HG03354 (cell line): ENCODE data around the gene MRGPRF.
"Not testable (repeated sequence)": the region's sequence is repeated elsewhere in the genome, so short reads cannot be mapped to it uniquely, and the experiment has no call there.

Experiments
- ATAC-seq: cut with Tn5 transposase; IDR thresholded peaks from one replicate; pipeline ENCODE4 v1.9.1; 2021; ENCODE audit warnings: mild to moderate bottlenecking; ENCODE audit not compliant: unreplicated experiment, poor library complexity, severe bottlenecking

MRGPRF gene

DNA sequence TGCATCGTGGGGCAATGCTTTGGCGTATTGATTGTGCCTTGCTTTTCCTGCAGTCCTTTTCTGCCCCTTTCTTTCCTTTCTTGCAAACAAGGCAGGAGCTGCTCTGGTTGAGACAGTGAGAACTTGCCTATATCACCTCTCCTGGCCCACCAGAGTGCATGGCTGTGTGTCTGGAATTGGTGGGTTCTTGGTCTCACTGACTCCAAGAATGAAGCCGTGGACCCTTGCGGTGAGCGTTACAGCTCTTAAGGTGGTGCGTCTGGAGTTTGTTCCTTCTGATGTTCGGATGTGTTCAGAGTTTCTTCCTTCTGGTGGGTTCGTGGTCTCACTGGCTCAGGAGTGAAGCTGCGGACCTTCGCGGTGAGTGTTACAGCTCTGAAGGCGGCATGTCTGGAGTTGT, 39.3 kb downstream of the MRGPRF start:
- ATAC-seq = not testable (repeated sequence)

DNA sequence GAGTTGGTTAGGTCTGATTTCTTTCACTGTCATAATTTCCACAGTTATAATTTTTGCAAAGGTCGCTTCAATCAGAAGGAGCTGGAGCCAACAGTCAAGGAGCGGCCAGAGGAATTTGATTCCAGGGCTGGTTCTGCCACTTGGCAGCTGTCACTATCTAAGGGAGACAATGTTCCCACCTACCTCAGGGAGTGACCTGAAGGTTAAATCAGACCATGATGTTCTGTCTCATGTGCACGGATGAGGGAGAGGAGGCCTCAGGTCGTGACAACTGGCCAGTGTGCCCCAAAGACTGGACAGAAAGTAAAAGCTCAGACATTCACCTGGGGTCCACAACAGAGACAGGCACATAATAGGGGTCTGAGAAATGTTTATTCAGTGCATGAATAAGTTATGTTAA, 39.8 kb downstream of the MRGPRF start:
- ATAC-seq = no peak

DNA sequence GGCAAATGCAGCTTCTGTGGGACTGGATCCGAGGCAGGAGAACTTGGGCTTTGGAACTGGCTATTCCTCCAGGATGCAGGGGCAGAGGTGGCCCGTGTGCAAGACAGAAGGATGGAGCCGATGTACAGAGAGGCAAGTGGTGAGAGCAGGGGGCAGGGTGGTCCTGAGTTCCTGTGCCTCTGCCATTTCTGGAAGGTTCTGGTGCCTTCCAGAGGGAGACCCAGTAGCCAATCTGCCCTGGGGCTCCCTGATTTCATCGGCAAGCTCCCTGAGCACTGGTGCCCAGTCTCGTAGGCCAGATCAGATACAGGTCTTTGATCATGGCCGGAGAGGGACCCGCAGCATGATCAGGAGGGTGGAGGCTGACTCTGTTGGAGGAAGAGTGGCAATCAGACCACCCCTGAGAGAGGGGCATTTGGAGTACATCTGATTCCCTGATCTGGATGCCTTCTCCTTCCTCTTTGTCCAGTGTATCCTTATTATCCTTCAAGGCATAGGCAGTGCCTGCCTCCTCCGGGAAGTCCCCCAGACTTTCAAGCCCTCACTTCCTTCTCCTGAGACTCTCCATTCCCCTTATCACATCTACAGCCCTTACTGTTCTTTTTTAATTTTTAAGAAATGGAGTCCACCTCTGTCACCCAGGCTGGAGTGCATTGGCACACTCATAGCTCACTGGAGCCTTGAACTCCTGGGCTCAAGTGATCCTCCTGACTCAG, 42.0 kb downstream of the MRGPRF start:
- no peak for ATAC-seq

DNA sequence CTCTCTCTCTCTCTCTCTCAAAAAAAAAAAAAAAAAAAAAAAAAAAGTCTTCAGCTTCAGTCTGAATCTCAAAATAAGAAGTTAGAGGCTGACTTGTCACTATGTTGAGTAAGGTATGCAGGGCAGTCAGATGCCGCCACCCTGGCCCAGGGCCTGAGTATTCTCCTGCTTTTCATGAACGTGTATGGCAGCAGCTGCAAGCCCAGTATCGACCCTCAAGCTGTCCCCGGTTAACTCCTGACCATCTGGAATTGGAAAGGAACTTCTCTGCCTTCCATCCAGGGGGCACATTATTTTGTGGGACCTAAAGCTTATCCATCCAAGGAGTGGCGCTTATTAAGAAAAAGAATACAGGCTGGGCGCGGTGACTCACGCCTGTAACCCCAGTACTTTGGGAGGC, 43.7 kb downstream of the MRGPRF start:
- no peak for ATAC-seq

DNA sequence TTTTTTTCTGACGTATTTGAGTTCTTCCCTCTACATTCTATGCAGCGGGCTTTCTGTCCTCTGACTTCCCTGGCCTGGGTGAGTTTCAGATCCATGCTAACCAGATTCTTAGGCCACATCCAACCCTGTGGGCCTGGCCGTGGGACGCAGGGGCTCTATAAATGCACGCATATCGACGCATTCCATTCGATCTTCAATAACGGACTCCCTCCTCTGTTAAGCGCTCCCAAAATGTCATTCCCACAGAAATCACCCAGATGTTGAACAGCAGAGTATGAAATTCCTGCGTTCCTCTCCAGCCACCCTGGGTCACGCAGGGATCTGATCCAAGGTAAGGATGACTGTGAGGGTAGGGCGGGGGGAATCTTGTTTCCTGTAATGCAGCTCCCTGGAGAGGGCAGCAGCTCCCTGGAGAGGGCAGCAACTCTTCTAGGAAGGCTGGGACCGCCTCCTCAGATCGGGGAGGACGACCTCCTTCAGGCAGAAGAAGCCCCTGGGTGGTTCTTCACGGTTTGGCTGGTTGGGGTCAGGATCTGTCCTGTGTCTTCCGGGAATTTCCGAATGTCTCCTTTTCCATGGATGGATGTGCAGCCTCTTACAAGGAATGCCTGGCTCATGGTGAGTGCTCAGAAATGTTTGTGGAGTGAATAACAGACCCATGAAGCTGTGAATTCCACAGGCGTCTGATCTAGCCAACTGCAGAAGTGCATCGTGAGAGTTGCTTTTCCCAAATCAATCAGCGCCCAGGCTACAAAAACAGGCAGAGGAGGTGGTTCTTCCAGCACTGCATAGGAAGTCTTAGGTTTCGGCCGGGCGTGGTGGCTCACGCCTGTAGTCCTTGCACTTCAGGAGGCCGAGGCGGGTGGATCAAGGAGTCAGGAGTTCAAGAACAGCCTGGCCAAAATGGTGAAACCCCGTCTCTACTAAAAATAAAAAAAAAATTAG, 44.5 kb downstream of the MRGPRF start:
- ATAC-seq = no peak

DNA sequence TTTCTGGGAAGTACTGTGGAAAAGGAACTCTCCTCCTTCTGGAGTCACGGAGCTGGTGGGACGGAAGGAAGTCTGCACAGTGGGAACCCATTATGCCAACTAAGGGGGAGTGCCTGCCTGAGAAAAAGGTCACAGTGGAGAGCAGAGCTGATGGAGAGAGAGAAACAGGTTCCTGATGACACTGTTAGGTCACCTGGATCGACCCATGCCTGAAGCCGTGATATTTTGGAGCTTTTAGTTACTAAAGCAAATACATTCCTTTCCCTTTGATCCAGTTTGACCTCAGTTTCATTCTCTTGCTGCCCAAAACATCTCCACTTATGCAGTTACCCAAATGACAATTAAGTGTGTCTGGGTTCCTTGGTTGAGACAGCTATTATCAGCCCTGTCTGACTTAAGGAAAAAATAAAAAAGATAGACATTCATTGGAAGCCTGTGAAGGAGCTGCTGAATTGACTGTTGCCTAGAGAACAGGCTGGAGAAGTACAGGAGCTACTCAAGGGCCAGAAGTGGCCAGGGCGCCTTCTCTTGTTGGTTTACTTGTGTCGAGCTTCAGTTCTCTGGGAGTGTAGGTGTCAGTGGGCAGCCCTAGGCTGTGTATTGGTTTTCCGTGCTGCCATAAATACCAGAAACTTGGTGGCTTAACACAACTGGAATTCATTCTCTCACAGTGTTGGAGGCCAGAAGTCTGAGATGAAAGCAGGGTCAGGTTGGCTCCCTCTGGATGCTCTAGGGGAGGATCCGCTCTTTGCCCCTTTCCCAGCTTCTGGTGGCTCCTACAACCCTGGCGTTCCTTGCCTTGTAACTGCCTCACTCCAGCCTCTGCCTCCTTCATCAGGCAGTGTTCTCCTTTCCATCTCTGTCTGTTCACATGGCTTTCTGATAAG, 45.9 kb downstream of the MRGPRF start:
- ATAC-seq = no peak

DNA sequence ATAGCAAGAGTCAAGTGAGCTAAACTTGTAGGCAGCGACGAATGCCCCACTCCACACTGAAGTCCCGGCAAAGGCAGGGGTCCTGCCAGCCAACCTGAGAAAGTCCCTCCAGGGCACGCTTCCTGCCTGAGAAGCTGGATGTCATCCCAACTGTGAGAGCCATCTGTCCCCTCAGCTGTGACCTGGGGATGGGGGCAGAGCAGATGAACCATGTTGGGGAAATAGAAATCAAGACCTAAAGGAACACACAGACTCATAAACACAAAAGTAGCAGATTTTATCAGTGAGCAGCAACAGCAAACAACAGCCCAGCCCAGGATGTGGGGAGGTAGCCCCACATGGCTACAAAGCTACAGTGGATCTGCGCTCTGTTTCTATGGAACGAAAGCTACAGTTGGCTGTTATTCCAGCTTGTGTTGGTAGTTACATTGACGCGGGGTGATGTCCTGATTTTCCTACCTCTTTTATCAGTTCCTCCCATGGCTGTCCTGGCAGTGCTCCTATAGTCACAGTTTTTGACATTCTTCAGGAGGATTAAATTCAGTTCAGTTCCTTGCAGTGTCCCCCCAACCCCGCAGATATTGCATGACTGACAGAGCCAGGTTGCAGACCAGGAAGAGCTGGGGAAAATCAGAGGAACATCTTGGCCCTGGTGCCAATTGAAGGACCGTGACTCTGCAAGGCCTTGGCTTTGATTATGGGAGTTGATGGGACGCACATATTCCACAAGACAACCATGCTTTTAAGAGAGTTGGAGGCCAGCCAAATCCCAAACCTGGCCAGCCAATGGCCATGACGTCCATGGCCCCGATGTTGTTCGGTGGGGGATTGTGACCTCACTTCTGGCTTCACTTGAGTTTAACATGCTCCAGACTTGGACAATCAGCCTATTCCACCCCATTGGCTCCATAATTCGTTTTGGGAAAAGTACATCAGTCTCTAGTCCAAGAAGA, 46.9 kb downstream of the MRGPRF start:
- no peak for ATAC-seq

DNA sequence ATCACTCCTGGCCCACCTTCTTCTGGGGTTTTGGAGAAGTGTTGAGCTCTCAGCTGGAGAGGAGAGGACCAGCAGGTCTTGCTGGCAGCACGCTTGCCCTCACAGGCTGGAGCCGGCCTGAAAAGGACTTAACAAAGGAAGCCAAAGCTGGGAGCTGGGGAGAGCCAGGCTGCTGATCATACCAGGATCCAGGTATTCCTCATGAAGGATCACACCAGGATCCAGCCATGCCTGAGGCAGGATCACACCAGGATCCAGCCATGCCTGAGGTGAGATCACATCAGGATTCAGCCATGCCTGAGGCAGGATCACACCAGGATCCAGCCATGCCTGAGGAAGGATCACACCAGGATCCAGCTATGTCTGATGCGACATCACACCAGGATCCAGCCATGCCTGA, 49.3 kb downstream of the MRGPRF start:
- no peak for ATAC-seq

DNA sequence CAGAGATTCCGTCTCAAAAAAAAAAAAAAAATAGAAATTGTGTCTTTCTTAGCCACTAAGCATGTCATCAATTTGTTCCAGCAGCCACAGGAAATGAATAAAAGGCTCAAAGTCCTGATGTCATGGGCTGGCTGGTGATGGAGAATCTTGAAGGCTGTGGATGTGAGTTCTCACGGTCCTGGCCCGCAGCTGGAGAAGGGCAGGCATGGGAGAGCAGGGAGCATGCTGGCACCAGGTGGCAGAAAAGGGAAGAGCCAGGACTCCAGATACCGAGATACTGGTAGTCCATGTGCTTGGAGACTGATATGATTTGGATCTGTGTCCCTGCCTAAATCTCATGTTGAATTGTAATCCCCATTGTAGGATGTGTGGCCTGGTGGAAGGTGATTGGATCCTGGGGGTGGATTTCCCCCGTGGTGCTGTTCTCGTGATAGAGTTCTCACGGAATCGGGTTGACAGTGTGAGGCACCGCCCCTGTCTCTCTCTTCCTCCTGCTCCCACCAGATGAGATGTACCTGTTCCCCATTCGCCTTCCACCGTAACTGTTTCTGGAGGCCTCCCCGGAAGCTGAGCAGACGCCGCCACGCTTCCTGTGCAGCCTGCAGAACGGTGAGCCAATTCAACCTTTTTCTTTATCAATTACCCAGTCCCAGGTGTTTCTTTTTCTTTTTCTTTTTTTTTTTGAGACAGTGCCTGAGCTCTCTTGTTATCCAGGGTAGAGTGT, 50.4 kb downstream of the MRGPRF start:
- ATAC-seq = no peak

DNA sequence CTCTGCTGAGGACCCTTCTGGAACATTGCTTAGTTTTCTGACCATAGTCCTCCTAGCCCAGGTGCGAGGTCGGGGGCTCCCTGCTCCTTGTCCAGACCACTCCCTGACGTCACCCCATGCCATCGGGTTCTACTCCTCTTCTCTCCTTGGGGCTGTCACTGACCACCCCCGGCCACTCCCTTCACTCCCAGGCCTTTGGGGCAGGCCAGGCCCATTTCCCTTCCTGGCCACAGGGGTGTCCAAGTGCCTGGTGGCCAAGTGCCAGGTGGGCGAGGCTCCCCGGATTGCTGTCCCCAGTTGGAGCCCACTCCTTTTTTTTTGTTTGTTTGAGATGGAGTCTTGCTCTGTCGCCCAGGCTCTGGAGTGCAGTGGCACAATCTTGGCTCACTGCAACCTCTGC, 51.8 kb downstream of the MRGPRF start:
- ATAC-seq = no peak

DNA sequence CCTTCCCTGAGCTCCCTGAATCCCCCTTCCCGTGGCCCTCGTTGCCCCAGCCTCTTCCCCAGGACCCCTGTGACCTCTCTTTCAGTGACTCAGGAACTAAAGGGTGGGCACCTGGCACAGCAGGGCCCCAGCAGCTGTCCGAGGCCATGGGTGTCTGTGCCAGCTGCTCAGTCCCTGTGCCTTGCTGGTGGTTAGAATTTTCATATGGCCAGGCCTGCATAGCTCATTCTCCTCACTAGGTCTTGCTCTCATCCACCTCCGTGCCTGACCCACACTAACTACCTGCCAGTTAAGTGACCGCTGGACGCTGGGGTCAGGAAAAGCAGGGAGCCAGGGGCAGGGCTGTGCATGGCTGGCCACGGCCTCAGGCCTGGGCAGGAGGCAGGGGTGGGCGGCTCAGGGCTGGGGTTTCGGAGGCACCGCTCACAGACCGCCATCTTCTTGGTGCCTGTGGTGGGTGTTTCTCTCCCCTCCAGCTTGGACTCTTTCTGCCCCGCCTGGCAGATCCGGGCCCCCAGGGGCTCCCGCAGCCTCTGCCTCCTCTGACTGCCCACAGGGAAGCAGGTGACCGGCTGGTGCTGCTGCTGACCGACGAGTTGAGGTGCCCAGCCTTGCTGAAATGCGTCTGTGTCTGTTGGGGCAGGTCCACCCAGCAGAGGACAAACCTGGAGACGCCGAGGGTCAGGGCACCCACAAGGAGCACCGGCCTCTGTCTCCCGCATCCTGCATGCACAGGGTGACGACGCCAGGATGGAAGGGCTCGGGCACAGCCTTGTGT, 52.6 kb downstream of the MRGPRF start:
- ATAC-seq = no peak

DNA sequence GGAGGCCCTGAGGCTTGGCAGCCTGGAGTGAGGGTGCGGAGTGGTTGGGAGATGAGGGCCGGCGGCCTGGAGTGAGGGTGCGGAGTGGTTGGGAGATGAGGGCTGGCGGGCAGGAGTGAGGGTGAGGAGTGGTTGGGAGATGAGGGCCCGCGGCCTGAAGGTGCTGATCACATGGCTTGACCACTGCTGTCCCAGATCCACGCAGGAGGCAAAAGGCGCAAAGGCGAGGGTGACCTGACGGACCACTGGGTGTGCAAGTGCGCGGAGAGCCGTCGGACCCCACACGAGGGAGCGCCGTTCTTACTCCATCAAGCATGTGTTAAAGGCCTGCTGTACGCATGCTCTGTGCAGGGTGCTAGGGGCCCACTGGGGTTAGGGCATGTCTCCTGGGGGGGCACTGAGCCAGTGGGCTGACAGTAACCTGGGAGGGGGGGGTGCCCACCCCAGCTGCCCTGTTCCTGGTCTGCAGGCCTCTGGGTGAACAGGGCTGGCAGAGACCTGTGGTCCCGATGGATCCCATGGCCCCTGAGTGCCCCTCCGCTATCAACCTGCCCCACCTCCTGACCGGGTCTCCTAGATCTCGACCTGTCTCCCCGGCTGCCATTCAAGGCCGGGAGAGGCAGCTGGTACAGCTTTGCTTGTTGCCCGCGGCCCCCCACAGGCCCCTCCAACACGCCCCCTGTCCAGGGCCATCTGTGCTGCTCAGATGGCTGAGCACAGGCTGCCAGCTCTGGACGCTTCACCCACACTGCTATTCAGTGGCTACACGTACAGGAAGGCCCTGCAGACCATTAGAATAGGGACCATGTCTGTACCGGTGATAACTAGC, 53.4 kb downstream of the MRGPRF start:
- ATAC-seq = no peak

DNA sequence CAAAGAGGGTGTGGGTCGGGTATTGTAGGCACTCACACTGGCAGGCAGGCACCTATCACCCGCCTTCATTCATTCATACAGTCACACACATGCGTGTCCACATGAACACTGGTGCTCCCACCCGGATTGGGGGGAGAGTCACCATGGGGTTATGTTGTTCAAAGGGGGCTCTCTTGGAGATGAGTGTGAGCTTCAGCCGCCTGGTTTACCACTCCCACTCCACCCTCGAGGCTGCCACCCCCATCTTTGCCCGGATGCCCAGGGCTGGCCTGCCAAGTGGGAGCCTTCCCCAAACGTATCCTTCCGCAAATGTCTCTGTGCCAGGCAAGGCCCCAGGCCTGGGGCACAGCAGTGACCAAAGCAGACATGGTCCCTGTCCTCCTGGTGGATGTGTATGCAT, 54.8 kb downstream of the MRGPRF start:
- no peak for ATAC-seq

DNA sequence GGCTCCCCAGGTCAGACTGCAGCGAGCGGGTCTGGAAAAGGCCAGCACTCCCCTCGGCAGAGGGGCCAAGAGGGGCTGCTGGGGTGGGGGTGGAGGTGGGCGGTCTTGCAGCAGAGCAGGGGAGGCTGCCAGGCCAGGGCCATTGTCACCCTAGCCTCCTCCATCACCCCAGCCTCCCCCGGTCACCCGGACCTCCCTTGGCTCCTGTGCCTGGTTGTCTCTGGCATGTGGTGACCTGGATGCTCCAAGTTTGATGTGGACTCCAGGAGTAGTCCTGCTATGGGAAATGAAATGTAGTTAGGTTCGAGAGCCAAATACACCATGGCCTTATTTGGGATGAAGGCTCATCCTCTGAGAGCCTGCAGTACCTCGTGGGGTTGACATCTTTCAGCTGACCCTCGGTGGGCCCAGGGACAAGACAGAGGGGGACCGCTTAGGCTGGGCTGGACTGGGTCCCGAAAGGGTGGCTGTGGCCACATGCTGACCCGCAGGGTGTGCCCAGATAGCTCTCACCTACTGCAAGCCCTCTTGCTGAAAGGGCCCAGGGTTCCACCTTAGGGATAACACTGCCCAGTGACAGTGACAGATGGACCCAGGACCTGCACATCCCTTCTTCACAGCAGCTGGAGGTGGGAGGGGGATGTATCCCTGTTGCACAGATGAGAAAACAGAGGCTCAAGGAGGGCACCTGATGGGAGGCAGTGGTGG, 56.3 kb downstream of the MRGPRF start:
- ATAC-seq = no peak

DNA sequence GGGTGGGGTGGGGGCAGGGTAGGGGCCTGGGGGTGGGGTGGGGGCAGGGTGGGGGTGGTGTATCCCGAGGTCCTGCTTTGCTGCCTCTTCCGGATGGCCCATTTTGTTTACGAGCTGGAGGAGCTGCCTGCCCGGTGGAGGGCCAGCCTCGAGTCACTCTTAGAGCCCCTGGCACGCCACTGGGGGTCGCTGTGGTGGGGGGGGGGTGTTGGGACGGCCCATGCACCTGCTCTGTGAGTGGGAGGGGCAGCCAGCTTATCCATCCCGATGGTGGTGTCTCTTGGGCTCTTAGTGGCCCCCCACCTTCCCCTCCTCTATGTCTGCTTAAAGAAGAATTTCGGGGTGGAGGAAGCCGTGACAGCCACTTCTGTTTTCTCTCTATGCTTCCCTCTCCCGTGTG, 56.9 kb downstream of the MRGPRF start:
- ATAC-seq = no peak

DNA sequence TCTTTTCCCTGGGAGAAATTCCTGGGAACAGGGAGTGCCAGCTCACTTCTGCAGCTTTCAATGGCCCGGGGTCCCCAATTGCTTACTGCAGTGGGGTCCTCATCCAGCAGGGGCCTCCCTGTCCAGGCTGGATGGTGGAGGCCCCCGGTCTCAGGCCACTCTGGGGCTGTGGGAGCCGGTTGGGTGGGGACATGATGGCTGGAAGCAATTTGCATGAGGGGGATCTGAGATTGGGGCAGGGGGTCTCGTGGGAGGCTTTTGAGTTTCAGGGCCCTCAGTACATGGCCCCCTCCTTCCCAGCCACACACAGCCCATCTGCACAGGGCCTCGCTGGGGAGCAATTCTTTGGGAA, 57.5 kb downstream of the MRGPRF start:
- no peak for ATAC-seq
